Measurements from ENCODE around the gene AXIN1. TPM values are rescaled to one million over a fixed set of nuclear protein-coding genes. Genes with fewer than 3 reads are reported as not detected.

The AXIN1 gene
- total RNA-seq, 1 donor from 2014 or later, result 27.0 TPM

- Mint-ChIP-seq H3K27ac (ENCODE audit: unreplicated experiment) (no peak overlapping the region), H3K36me3 (ENCODE audit: low read depth, unreplicated experiment) (peaks cover 6% of the 10 kb centered on the region), H3K27me3 (ENCODE audit: low read depth, unreplicated experiment) (no peaks in the 10 kb centered on the region), H3K9me3 (ENCODE audit: unreplicated experiment) (no peaks in the 10 kb centered on the region), H3K4me3 (ENCODE audit: unreplicated experiment) (no peak overlapping the region), H3K4me1 (ENCODE audit: low read depth, unreplicated experiment) (peaks cover 5% of the 10 kb centered on the region)
- no peaks in the 10 kb centered on the region for H3K36me3 ChIP-seq (ENCODE audit: insufficient read depth, low read length)
- TF ChIP-seq EZH2 (IDR thresholded peaks at IDR 0.05; ENCODE audit: insufficient read depth, low read length) (no peak), CTCF (IDR thresholded peaks at IDR 0.05; ENCODE audit: insufficient read depth, low read depth, low read length) (no peak)
- H3K27ac ChIP-seq (ENCODE audit: low read depth, low read length), result no peak overlapping the region
- H3K9me3 ChIP-seq (ENCODE audit: insufficient read depth, low read depth, low read length), result no peaks in the 10 kb centered on the region
- H3K4me1 ChIP-seq (ENCODE audit: insufficient read depth, low read length), result peaks cover 7% of the 10 kb centered on the region
- H3K27me3 ChIP-seq (ENCODE audit: insufficient read depth, low read length), result no peaks in the 10 kb centered on the region
- no peak overlapping the region for H2AFZ ChIP-seq (ENCODE audit: low read depth, low read length)
- H3K4me3 ChIP-seq (ENCODE audit: insufficient read depth, low read depth, low read length), result no peak overlapping the region
- H3K4me2 ChIP-seq (ENCODE audit: low read length), result no peak overlapping the region
- no peak overlapping the region for H3K9ac ChIP-seq (ENCODE audit: low read length)
- DNase-seq (ENCODE audit: low read depth), result no peak
- H4K20me1 ChIP-seq (ENCODE audit: insufficient read depth, low read length), result peaks cover 89% of the 10 kb centered on the region
- H3K79me2 ChIP-seq (ENCODE audit: insufficient read depth, low read length), result peaks cover 50% of the 10 kb centered on the region
- no peak for FAIRE-seq
Measured at GRCh38 chr16:322476-323143, 29.9 kb downstream of the AXIN1 start.

GRCh38 chr16:321532-321931 lies 31.0 kb downstream of the AXIN1 start:
- Mint-ChIP-seq H3K4me1 (ENCODE audit: low read depth, unreplicated experiment) (no peaks in the 10 kb centered on the region), H3K27me3 (ENCODE audit: low read depth, unreplicated experiment) (no peaks in the 10 kb centered on the region), H3K36me3 (ENCODE audit: low read depth, unreplicated experiment) (peaks cover 8% of the 10 kb centered on the region), H3K27ac (ENCODE audit: unreplicated experiment) (no peak overlapping the region), H3K4me3 (ENCODE audit: unreplicated experiment) (no peak overlapping the region), H3K9me3 (ENCODE audit: unreplicated experiment) (no peaks in the 10 kb centered on the region)
- Histone ChIP-seq H3K9ac (ENCODE audit: low read length) (no peak overlapping the region), H3K9me3 (ENCODE audit: insufficient read depth, low read depth, low read length) (no peaks in the 10 kb centered on the region), H3K27ac (ENCODE audit: low read depth, low read length) (no peak overlapping the region), H2AFZ (ENCODE audit: low read depth, low read length) (no peak overlapping the region), H3K4me1 (ENCODE audit: insufficient read depth, low read length) (no peaks in the 10 kb centered on the region), H3K27me3 (ENCODE audit: insufficient read depth, low read length) (no peaks in the 10 kb centered on the region), H3K36me3 (ENCODE audit: insufficient read depth, low read length) (no peaks in the 10 kb centered on the region), H3K4me3 (ENCODE audit: insufficient read depth, low read depth, low read length) (no peak overlapping the region), H3K4me2 (ENCODE audit: low read length) (no peak overlapping the region), H4K20me1 (ENCODE audit: insufficient read depth, low read length) (peaks cover 89% of the 10 kb centered on the region), H3K79me2 (ENCODE audit: insufficient read depth, low read length) (peaks cover 60% of the 10 kb centered on the region)
- DNase-seq (ENCODE audit: low read depth) (no peak), FAIRE-seq (no peak)
- TF ChIP-seq CTCF (IDR thresholded peaks at IDR 0.05; ENCODE audit: insufficient read depth, low read depth, low read length) (no peak), EZH2 (IDR thresholded peaks at IDR 0.05; ENCODE audit: insufficient read depth, low read length) (no peak)

- Mint-ChIP-seq H3K9me3 (ENCODE audit: unreplicated experiment) (no peaks in the 10 kb centered on the region), H3K4me1 (ENCODE audit: low read depth, unreplicated experiment) (no peaks in the 10 kb centered on the region), H3K27ac (ENCODE audit: unreplicated experiment) (no peak overlapping the region), H3K27me3 (ENCODE audit: low read depth, unreplicated experiment) (no peaks in the 10 kb centered on the region), H3K4me3 (ENCODE audit: unreplicated experiment) (no peak overlapping the region), H3K36me3 (ENCODE audit: low read depth, unreplicated experiment) (peaks cover 8% of the 10 kb centered on the region)
- Histone ChIP-seq H3K4me1 (ENCODE audit: insufficient read depth, low read length) (no peaks in the 10 kb centered on the region), H3K9ac (ENCODE audit: low read length) (no peak overlapping the region), H3K36me3 (ENCODE audit: insufficient read depth, low read length) (no peaks in the 10 kb centered on the region), H2AFZ (ENCODE audit: low read depth, low read length) (no peak overlapping the region), H3K79me2 (ENCODE audit: insufficient read depth, low read length) (peaks cover 60% of the 10 kb centered on the region), H3K27me3 (ENCODE audit: insufficient read depth, low read length) (no peaks in the 10 kb centered on the region), H3K9me3 (ENCODE audit: insufficient read depth, low read depth, low read length) (no peaks in the 10 kb centered on the region), H3K27ac (ENCODE audit: low read depth, low read length) (no peak overlapping the region), H3K4me3 (ENCODE audit: insufficient read depth, low read depth, low read length) (no peak overlapping the region), H3K4me2 (ENCODE audit: low read length) (no peak overlapping the region), H4K20me1 (ENCODE audit: insufficient read depth, low read length) (peaks cover 83% of the 10 kb centered on the region)
- TF ChIP-seq EZH2 (IDR thresholded peaks at IDR 0.05; ENCODE audit: insufficient read depth, low read length) (no peak), CTCF (IDR thresholded peaks at IDR 0.05; ENCODE audit: insufficient read depth, low read depth, low read length) (no peak)
- FAIRE-seq, result no peak
- DNase-seq (ENCODE audit: low read depth), result no peak
Measured at GRCh38 chr16:320206-320605, 32.3 kb downstream of the AXIN1 start.
